T-helper 9 cell (primary cell): ENCODE data around the gene ARHGEF2.
"Not testable (repeated sequence)": the region's sequence is repeated elsewhere in the genome, so short reads cannot be mapped to it uniquely, and the experiment has no call there.

Experiments used
- DNase-seq: peaks from one replicate; pipeline ENCODE4 v3.0.0-alpha.2; 2020

Gene ARHGEF2

DNA sequence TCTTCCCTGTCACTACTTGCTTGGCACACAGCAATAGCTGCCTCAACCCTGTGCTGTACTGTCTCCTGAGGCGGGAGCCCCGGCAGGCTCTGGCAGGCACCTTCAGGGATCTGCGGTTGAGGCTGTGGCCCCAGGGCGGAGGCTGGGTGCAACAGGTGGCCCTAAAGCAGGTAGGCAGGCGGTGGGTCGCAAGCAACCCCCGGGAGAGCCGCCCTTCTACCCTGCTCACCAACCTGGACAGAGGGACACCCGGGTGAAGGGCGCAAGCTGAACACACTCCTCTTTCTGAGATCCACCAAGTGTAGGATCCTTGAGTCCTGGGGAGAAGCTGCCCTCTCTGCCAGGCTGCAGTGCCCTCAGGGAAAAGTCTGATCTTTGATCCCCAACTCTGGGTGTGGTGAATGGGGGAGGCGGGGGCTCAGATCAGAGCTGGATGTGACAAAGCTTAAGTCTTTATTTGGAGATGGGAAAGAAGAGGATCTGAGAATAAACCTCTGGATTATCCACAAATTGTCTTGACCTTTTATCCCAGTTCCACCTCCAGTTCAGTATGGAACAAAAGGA is 35.7 kb downstream of the ARHGEF2 start:
- no peak for DNase-seq

GRCh38 chr1:155941845-155942531 is 36.4 kb downstream of the ARHGEF2 start:
- no peak for DNase-seq

GRCh38 chr1:155940993-155941844 is 37.1 kb downstream of the ARHGEF2 start, which contains the start of gene RXFP4:
RXFP4 (plus strand) TSS chr1:155941638; CDS start chr1:155941710, 72 bp downstream.
- no peak for DNase-seq

- no peak for DNase-seq
Observed at GRCh38 chr1:155940482-155940992, 37.8 kb downstream of the ARHGEF2 start.

- no peak for DNase-seq
Observed at GRCh38 chr1:155938220-155938627, 40.1 kb downstream of the ARHGEF2 start.

- no peak for DNase-seq
Observed at GRCh38 chr1:155934936-155935590, 43.3 kb downstream of the ARHGEF2 start.

DNA sequence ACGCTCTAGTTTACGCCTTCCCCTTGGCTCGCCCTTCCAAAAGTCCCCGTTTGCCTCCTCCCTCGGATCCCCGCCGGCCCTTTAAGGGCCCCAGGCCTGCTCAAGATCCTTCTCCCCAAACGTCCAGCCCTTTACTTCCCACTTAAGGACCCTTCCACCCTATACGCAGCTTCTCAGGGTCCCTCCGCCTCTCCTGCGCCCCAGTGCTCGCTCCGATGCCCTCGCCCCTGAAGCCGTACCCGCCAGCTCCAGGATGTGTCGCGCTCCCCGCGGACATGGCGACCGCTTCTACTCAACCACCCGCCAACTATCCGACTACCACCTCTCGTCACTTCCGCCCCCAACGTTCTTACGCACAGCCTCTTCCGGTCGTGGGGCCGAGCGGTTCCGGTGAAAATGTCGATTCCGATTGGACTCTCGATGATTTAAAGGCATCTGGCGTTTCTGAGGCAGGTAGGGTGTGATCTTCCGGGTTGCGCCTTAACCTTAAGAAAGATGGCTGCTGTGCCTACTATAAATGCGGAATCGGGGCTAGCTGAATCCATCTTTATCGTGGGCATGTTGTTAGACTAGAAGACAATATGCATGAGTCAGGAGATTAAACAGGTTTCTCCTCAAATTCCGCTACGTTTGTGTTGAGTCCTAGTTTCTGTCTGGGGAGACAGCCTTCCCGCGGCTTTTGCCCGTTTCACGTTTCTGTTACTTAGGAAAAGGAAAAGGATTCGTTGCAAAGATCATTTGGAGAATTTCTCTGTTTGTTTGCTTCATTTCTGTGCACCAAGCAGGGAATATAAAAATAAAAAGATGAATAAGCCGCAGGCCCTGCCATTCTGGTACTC is 44.0 kb downstream of the ARHGEF2 start, which contains the start of gene KHDC4:
Gene KHDC4, minus strand, starts transcription at position 317 of the 839 bp plus-strand sequence. Its CDS starts 40 bp downstream, at position 277.
- peak; percentile 86 for DNase-seq

DNA sequence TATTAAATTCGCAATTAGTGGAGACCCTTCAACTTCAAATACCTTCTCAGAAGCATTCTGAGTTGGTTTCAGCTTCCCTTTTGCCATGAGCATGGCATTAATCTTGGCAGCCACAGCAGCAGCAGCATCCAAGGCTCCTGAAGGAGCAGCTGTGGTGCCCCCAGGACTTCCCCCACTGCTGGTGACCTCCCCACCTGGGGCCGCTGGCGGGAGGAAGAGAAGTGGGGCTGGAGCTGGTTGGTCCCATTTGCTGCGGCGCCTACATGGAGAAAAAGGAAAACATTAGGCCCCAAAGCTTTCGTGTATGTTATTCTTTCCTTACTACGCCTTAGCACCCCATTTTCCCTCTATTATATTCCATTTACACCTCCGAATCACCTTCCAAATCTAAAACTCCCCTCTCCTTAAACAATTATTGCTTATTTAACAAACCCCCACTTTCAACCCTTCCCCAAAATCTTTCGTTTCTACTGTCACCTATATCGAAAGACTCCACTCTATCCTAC is 44.7 kb downstream of the ARHGEF2 start:
- DNase-seq = no peak

DNA sequence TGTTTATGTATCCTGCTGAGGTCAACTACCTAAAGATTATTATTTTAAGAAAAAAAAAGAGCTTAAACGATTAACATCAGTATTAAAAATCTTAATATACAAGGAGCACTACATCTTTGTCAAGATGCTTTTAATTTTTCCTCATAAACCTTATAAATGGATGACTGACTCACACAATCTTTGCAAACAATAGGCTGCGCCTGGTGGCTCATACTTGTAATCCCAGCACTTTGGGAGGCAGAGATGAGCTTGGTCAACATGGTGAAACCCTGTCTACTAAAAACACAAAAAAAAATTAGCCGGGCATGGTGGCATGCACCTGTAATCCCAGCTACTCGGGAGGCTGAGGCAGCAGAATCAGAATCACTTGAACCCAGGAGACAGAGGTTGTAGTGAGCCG is 45.9 kb downstream of the ARHGEF2 start:
- DNase-seq = no peak

- no peak for DNase-seq
Observed at GRCh38 chr1:155932081-155932480, 46.3 kb downstream of the ARHGEF2 start.

DNA sequence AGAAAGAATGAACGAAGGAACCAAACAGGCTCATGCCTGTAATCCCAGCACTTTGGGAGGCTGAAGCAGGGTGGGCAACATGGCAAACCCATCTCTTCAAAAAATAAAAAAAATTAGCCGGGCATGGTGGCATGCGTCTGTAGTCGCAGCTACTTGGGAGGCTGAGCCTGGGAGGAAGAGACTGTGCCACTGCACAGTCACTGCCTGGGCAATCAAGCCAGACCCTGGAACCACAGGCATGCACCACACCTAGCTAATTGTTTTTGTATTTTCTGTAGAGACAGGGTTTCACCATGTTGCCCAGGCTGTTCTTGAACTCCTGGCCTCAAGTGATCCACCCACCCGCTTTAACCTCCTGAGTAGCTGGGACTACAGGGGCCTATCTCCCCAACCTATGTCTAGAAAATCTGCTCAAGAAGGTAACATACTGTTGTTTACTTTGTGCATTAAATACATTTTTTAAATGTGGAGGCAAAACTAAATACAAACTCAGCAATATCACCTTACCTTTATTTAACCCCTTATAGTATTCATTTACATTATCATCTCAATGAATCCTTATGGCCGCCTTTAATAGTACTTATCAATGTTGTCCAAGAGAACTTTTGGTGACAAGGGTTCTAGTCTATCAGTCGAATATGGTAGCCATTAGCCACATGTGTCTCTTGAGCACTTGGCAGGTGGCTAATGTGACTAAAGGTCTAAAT is 46.9 kb downstream of the ARHGEF2 start:
- no peak for DNase-seq

DNA sequence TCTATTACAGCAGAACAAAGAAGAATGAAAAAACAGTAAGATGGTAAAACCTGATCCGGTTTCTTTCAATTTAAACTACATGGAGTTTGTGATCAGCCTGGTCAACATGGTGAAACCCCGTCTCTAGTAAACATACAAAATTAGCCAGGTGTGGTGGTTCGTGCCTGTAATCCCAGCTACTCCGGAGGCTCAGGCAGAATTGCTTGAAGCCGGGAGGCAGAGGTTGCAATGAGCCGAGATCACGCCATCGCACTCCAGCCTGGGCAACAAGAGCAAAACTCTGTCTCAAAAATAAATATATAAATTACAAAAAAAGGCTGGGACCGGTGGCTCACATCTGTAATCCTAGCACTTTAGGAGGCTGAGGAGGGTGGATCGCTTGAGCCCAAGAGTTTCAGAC is 47.6 kb downstream of the ARHGEF2 start:
- not testable (repeated sequence) for DNase-seq

GRCh38 chr1:155929057-155929456 is 49.3 kb downstream of the ARHGEF2 start:
- no peak for DNase-seq

DNA sequence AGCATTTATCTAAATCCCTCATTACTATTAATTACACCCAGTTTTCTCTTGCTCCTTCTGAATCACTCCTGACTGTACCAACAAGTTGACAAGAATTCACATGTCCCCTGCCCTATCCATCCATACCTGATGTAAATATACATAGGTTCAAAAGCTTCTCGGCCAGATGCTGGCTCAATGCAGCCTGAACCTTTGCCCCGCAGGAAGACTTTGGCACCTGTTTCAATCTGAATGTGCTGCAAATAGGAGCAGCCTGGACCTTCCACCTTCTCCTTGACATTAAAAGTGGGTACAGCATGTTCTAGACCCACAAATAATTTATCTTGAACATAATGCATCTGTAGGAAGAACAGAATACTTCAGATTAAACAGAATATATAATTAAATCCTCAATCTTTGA is 52.8 kb downstream of the ARHGEF2 start:
- no peak for DNase-seq

GRCh38 chr1:155920717-155921116 is 57.6 kb downstream of the ARHGEF2 start:
- no peak for DNase-seq

DNA sequence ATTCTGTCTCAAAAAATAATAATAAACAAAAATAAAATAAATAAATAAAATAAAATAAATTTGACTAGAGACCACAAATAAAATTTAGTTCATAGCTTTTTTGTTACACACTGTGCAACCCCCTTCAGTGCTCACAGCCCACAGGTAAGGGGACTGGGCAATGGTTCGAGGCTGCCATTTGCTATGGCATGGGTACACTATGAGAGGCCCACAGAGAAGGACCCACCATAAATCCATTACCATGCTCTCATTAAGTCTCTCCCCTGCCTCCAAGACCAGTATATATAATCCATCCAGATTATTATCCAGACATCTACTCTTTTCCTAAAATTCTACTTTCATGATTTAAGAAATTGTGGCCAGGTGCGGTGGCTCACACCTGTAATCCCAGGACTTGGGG is 58.5 kb downstream of the ARHGEF2 start:
- DNase-seq = no peak

GRCh38 chr1:155918660-155919059 is 59.7 kb downstream of the ARHGEF2 start:
- DNase-seq = no peak

DNA sequence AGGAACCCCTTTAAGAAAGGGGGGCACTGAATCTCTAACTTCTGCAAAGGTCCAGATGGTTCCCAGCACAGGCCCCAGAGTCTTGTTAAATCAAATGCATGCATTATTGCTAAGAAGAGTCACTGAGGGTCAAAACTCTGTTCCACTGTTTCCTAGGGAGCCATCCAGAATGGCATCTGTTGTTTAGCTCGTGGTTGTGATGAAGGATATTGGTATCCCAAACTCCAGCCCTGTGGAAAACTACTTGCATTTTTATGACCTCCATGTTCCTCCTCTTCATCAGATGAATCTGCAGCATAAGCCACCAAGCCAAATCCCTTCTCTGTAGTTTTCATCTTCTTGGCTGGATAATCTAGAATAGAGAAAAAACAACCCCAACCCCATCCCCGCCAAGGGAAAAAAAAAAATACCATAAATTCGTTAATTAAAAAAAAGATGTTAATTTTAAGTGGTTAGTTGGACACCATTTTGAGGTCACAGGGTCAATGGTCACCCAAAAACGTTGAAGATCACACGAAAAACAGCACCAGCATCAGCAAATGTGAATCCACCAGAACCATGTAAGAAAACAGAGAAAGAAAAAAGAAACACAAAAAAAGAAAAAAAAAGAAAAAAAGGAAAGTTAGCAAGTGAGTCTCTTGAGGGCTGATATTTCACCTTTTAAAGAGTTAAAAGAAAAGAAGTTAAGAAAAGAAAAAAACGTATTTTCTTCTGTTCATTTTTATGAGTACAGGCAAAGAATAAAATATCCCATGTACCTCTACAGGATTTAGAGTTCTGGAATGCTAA is 64.2 kb downstream of the ARHGEF2 start:
- no peak for DNase-seq

GRCh38 chr1:155912056-155912536 is 66.3 kb downstream of the ARHGEF2 start:
- DNase-seq = no peak
